AG09309 (cell line): ENCODE data around the gene FAM222B.

Experiments
- DNase-seq: peaks from one replicate; pipeline ENCODE4 v3.0.0-alpha.2; 2010; ENCODE audit warnings: low read depth
- H3K4me3 ChIP-seq: 2 replicates; pipeline ENCODE4 v1.5.1; 2011; ENCODE audit warnings: mild to moderate bottlenecking, low read depth, low read length, moderate library complexity; ENCODE audit not compliant: control insufficient read depth
- CTCF ChIP-seq: IDR thresholded peaks from 2 replicates; pipeline ENCODE4 v1.5.1; 2011; ENCODE audit warnings: mild to moderate bottlenecking, low read depth, low read length, inconsistent platforms; ENCODE audit not compliant: insufficient read depth, control insufficient read depth; ENCODE audit errors: missing control alignments

Gene FAM222B

DNA sequence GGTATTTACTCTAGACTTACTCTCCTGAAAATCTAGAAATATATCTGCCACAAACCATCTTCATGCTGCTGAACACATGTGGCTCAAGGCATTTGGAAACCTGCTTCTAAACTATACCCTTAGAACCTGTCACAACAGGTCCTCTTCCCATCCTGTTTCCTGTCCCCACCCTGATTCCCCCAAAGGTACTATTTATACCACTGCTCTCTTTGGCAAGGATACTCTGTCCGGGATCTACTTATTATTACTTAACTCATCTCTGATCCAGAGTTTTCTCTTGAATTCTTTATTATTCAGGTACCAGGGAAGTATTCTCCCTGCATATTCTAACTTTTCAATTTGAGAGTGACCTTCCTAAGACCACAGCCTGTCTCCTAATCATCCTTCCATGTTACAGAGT, 65.4 kb downstream of the FAM222B start:
- DNase-seq = no peak
- H3K4me3 ChIP-seq = no peak overlapping the region
- no peak for TF ChIP-seq CTCF

DNA sequence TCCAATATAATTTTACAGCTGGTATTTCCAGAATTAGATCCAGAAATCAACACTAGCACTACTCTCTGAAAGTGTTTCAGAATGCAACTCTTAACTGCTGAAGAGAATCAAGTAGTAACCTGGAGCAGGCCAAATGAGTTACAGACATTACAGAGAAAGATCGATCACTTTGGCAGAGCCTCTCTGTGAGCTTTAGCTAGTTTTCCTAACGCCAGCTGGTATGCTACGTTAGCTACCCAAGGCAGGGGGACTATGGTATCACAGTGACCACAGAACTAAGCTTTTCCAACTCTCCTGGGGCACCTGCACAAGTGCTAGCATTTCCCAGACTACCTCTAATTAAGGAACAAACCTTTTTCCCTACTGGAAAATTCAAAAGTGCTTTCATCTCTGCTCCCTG, 68.4 kb downstream of the FAM222B start:
- no peak overlapping the region for H3K4me3 ChIP-seq
- TF ChIP-seq CTCF = no peak
- no peak for DNase-seq

DNA sequence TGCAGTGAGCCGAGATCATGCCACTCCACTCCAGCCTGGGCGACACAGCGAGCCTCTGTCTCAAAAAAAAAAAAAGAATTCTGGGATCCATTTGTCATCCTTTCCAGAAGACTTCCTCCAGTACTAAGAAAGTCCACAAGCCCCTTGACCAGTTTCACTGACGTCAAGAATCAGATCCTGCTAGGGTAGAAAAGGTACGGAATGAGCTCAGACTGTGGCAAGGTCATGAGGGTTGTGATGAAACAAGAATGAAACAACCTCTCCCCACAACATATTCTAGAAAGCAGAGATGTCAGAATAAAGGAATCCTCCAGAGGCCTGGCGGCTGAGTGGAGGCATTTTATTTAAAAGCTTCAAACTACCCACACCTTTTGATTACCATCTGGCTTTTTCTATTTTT, 68.9 kb downstream of the FAM222B start:
- no peak overlapping the region for H3K4me3 ChIP-seq
- DNase-seq = no peak
- TF ChIP-seq CTCF = no peak

DNA sequence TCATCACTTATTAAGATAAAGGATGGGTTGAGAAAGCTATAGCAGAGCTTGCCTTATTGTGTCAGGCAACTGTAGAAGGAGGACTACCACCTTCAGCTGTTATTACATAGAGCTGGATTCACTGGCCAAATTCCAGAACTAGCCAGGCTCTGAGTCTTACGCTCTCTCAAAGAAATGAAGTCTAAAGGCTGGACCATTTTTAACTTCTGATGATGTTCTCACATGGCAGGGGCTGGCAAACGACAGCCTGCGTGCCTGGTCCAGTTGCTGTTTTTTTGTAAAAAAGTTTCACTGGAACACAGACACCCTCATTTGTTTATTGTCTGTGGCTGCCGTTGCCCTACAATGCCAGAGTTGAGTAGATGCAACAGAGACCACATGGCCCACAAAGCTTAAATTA, 77.6 kb downstream of the FAM222B start:
- TF ChIP-seq CTCF = no peak
- H3K4me3 ChIP-seq = no peak overlapping the region

GRCh38 chr17:28763804-28764266, 78.8 kb downstream of the FAM222B start:
- DNase-seq = peak; percentile 40
- H3K4me3 ChIP-seq = no peak overlapping the region
- TF ChIP-seq CTCF = peak; percentile 78

More for the DNA sequence above, 77.6 kb downstream of the FAM222B start:
- no peak for DNase-seq

GRCh38 chr17:28763137-28763799, 79.3 kb downstream of the FAM222B start:
- H3K4me3 ChIP-seq = no peak overlapping the region
- no peak for TF ChIP-seq CTCF
- DNase-seq = no peak
